SK-N-SH (cell line): Measurements from ENCODE around the gene NTRK3. TPM values are rescaled to one million over a fixed set of nuclear protein-coding genes. Genes with fewer than 3 reads are reported as not detected.

Experiments
- CTCF ChIA-PET: fragments of 300-600, 350-600 bp; formaldehyde crosslinking; extraction: SDS; loops from one replicate; lab custom pipeline; 2021; lab: Yijun Ruan, JAX
- POLR2A ChIA-PET: fragments of 350-600 bp; sonication (Branson Sonifier 250); formaldehyde crosslinking; extraction: SDS; loops from one replicate; lab custom pipeline; 2020; ENCODE audit warnings: antibody characterized with exemption, inconsistent platforms; lab: Yijun Ruan, JAX
- DNase-seq: peaks from one replicate; pipeline ENCODE4 v3.0.0; 2012
- H2AFZ ChIP-seq: fragments of 200-600 bp; sonication (generic); 2 replicates; pipeline ENCODE4 v1.8.1; 2016; ENCODE audit warnings: antibody characterized with exemption, mild to moderate bottlenecking, low read depth
- H3F3A ChIP-seq: fragments of 200-600 bp; sonication (generic); replicated peaks from 2 replicates; pipeline ENCODE3; 2016; ENCODE audit warnings: antibody characterized with exemption, mild to moderate bottlenecking; ENCODE audit not compliant: insufficient read depth
- H3K27ac ChIP-seq, 2 experiments: fragments of 200-500 bp in 1 of 2; fragments of 200-600 bp in 1 of 2; sonication (Bioruptor generic) in 1 of 2; sonication (generic), shearing (Covaris generic) in 1 of 2; 2 replicates each; pipeline versions ENCODE4 v1.5.1 to v1.6.1; 2014 to 2016; ENCODE audit warnings: low read depth in 2 of 2, inconsistent platforms in 1 of 2, low read length in 1 of 2, mild to moderate bottlenecking in 1 of 2, mixed read lengths in 1 of 2
- H3K27me3 ChIP-seq: fragments of 200-600 bp; sonication (generic), shearing (Covaris generic); 2 replicates; pipeline ENCODE4 v1.6.1; 2016; ENCODE audit warnings: mixed run types; ENCODE audit not compliant: insufficient read depth
- H3K36me3 ChIP-seq, 2 experiments: fragments of 200-500 bp in 1 of 2; fragments of 200-600 bp in 1 of 2; sonication (Bioruptor generic) in 1 of 2; sonication (generic) in 1 of 2; replicated peaks in 1 of 2; 2 replicates each; pipeline versions ENCODE3 to v1.5.1; 2014 to 2016; ENCODE audit warnings: low read length in 1 of 2, mild to moderate bottlenecking in 1 of 2; ENCODE audit not compliant: insufficient read depth in 2 of 2, control insufficient read depth in 1 of 2
- H3K4me1 ChIP-seq, 2 experiments: fragments of 200-500 bp in 1 of 2; fragments of 200-600 bp in 1 of 2; sonication (Bioruptor generic) in 1 of 2; sonication (generic), shearing (Covaris generic) in 1 of 2; 2 replicates each; pipeline versions ENCODE4 v1.5.1 to v1.6.1; 2014 to 2016; ENCODE audit warnings: low read depth in 1 of 2, low read length in 1 of 2, mixed run types in 1 of 2; ENCODE audit not compliant: insufficient read depth in 2 of 2, control insufficient read depth in 1 of 2
- H3K4me2 ChIP-seq: fragments of 200-600 bp; sonication (generic), shearing (Covaris generic); 2 replicates; pipeline ENCODE4 v1.6.1; 2017; ENCODE audit warnings: mixed run types
- H3K4me3 ChIP-seq, 2 experiments: fragments of 200-500 bp in 1 of 2; fragments of 200-600 bp in 1 of 2; sonication (Bioruptor generic) in 1 of 2; sonication (generic), shearing (Covaris generic) in 1 of 2; 2 replicates each; pipeline versions ENCODE4 v1.5.1 to v1.8.1; 2014 to 2016; ENCODE audit warnings: low read depth in 2 of 2, inconsistent platforms in 1 of 2, low read length in 1 of 2, mild to moderate bottlenecking in 1 of 2, mixed read lengths in 1 of 2, moderate library complexity in 1 of 2
- H3K79me2 ChIP-seq: fragments of 200-600 bp; sonication (generic); 2 replicates; pipeline ENCODE4 v1.8.1; 2017; ENCODE audit warnings: mild to moderate bottlenecking; ENCODE audit not compliant: insufficient read depth
- H3K9ac ChIP-seq: fragments of 200-600 bp; sonication (generic); 2 replicates; pipeline ENCODE4 v1.6.1; 2017; ENCODE audit warnings: mixed run types
- H3K9me2 ChIP-seq: fragments of 200-600 bp; sonication (generic); 2 replicates; pipeline ENCODE4 v1.6.1; 2017; ENCODE audit warnings: mixed run types
- H3K9me3 ChIP-seq: fragments of 200-600 bp; sonication (generic); 2 replicates; pipeline ENCODE4 v1.6.1; 2017; ENCODE audit warnings: mixed run types, mild to moderate bottlenecking, moderate library complexity
- H4K20me1 ChIP-seq: fragments of 200-600 bp; sonication (generic); 2 replicates; pipeline ENCODE4 v1.6.1; 2017; ENCODE audit warnings: mild to moderate bottlenecking, mixed run types; ENCODE audit not compliant: insufficient read depth
- CTCF ChIP-seq: fragments of 200-600 bp; sonication (generic); IDR thresholded peaks from 2 replicates; pipeline ENCODE4 v1.6.1; 2017; ENCODE audit warnings: antibody characterized with exemption, mild to moderate bottlenecking, moderate library complexity
- ELF1 ChIP-seq: IDR thresholded peaks from 2 replicates; pipeline ENCODE4 v1.4.0; 2012
- EP300 ChIP-seq, 2 experiments: IDR thresholded peaks; 2 replicates each; pipeline versions ENCODE4 v1.4.0 to v1.6.1; 2012; ENCODE audit warnings: borderline replicate concordance in 1 of 2, low read depth in 1 of 2, low read length in 1 of 2
- FOXJ3 ChIP-seq: sonication (generic); formaldehyde crosslinking; IDR thresholded peaks from 2 replicates; pipeline ENCODE4 v1.5.1; 2020; ENCODE audit warnings: mild to moderate bottlenecking, missing genetic modification reagents
- MAX ChIP-seq: IDR thresholded peaks from 2 replicates; pipeline ENCODE4 v1.4.0; 2012; ENCODE audit warnings: low read depth
- MEF2A ChIP-seq: IDR thresholded peaks from 2 replicates; pipeline ENCODE4 v1.4.0; 2012; ENCODE audit warnings: low read depth, borderline replicate concordance
- NRF1 ChIP-seq: IDR thresholded peaks from 2 replicates; pipeline ENCODE4 v1.6.1; 2012; ENCODE audit warnings: low read depth, mild to moderate bottlenecking, low read length
- RAD21 ChIP-seq: IDR thresholded peaks from 2 replicates; pipeline ENCODE4 v1.6.1; 2012; ENCODE audit warnings: mild to moderate bottlenecking, low read length
- SMC3 ChIP-seq: IDR thresholded peaks from 2 replicates; pipeline ENCODE4 v1.6.1; 2012; ENCODE audit warnings: low read depth, low read length, improper control_type of control experiment
- TCF12 ChIP-seq: IDR thresholded peaks from 2 replicates; pipeline ENCODE4 v1.4.0; 2012
- TEAD4 ChIP-seq: IDR thresholded peaks from 2 replicates; pipeline ENCODE4 v1.4.0; 2012; ENCODE audit warnings: mild to moderate bottlenecking, borderline replicate concordance; ENCODE audit not compliant: insufficient read depth
- ZBTB33 ChIP-seq: IDR thresholded peaks from 2 replicates; pipeline ENCODE4 v1.4.0; 2012; ENCODE audit warnings: low read depth, borderline replicate concordance
- WGBS: methylation state at CpG from one replicate; pipeline ENCODE4 v1.1.6; 2017; ENCODE audit warnings: low lambda C conversion rate; 5-methylcytosine and 5-hydroxymethylcytosine counted together
- polyA plus RNA-seq, 3 experiments: library from polyadenylated mRNA; depleted of rRNA; stranded (reverse); fragments of >200 nt; gene quantifications; 2 replicates each; pipeline ENCODE4 v1.2.3, GENCODE V29; 2012

Gene NTRK3
- polyA plus RNA-seq, 1 of the 3 experiments (the other 2 are of a cell fraction) = 2.6 TPM

GRCh38 chr15:88258093-88258641, 1.6 kb upstream of the NTRK3 start:
- 28% methylated on average over 11 of the region's 17 CpGs for WGBS
- POLR2A ChIA-PET = no interaction called here
- Histone ChIP-seq H3K9me2 (no peaks in the 10 kb centered on the region), H3K9me3 (no peaks in the 10 kb centered on the region), H3K4me2 (peak overlapping the region; percentile 76; the same call in 1 of the 2 replicates), H4K20me1 (no peaks in the 10 kb centered on the region), H3F3A (no peaks in the 10 kb centered on the region), H3K79me2 (no peaks in the 10 kb centered on the region), H3K9ac (no peak overlapping the region), H3K27me3 (peaks cover 32% of the 10 kb centered on the region; the same call in 1 of the 2 replicates), H3K4me1 (peaks cover 0 to 18% of the 10 kb centered on the region in 2 experiments; a peak in 1 of 4 replicates), H3K36me3 (no peaks in the 10 kb centered on the region), H3K27ac (no peak overlapping the region), H2AFZ (no peak overlapping the region), H3K4me3 (peak overlapping the region in 1 of 2 experiments; percentile 64; a peak in 2 of 4 replicates)
- TF ChIP-seq CTCF = peak; percentile 38; the same call in 1 of the 2 replicates
- TF ChIP-seq MAX = no peak
- no peak for TF ChIP-seq NRF1
- no peak for TF ChIP-seq TCF12
- 0 out of 2 replicates have a peak, but pooled peaks have one; percentile 8 for TF ChIP-seq RAD21
- TF ChIP-seq SMC3 = 0 out of 2 replicates have a peak, but pooled peaks have one; percentile 12
- TF ChIP-seq FOXJ3 (CRISPR knock-in tag) = no peak
- no peak for TF ChIP-seq EP300 (IDR thresholded peaks at IDR 0.05; ENCODE audit: borderline replicate concordance in 1 of 2, low read depth in 1 of 2, low read length in 1 of 2)
- TF ChIP-seq MEF2A = no peak
- TF ChIP-seq ZBTB33 = no peak
- no peak for TF ChIP-seq ELF1
- TF ChIP-seq TEAD4 = no peak
- peak; percentile 66 for DNase-seq
- CTCF ChIA-PET = interaction anchor here (0.6 to 7.0 kb wide), 6 partner anchors 10 to 1225 kb away, joined by 3 to 54 read pairs (median 12); no protein-coding TSS in a partner anchor
